SK-N-SH (cell line): ENCODE measurements around the gene TRIM54. TPM values are rescaled to one million over a fixed set of nuclear protein-coding genes. Genes with fewer than 3 reads are reported as not detected.

Experiments
- CTCF ChIA-PET: fragments of 300-600, 350-600 bp; formaldehyde crosslinking; extraction: SDS; loops from one replicate; lab custom pipeline; 2021; lab: Yijun Ruan, JAX
- POLR2A ChIA-PET: fragments of 350-600 bp; sonication (Branson Sonifier 250); formaldehyde crosslinking; extraction: SDS; loops from one replicate; lab custom pipeline; 2020; ENCODE audit warnings: antibody characterized with exemption, inconsistent platforms; lab: Yijun Ruan, JAX
- DNase-seq: peaks from one replicate; pipeline ENCODE4 v3.0.0; 2012
- H2AFZ ChIP-seq: fragments of 200-600 bp; sonication (generic); 2 replicates; pipeline ENCODE4 v1.8.1; 2016; ENCODE audit warnings: antibody characterized with exemption, mild to moderate bottlenecking, low read depth
- H3F3A ChIP-seq: fragments of 200-600 bp; sonication (generic); replicated peaks from 2 replicates; pipeline ENCODE3; 2016; ENCODE audit warnings: antibody characterized with exemption, mild to moderate bottlenecking; ENCODE audit not compliant: insufficient read depth
- H3K27ac ChIP-seq, 2 experiments: fragments of 200-500 bp in 1 of 2; fragments of 200-600 bp in 1 of 2; sonication (Bioruptor generic) in 1 of 2; sonication (generic), shearing (Covaris generic) in 1 of 2; 2 replicates each; pipeline versions ENCODE4 v1.5.1 to v1.6.1; 2014 to 2016; ENCODE audit warnings: low read depth in 2 of 2, inconsistent platforms in 1 of 2, low read length in 1 of 2, mild to moderate bottlenecking in 1 of 2, mixed read lengths in 1 of 2
- H3K27me3 ChIP-seq: fragments of 200-600 bp; sonication (generic), shearing (Covaris generic); 2 replicates; pipeline ENCODE4 v1.6.1; 2016; ENCODE audit warnings: mixed run types; ENCODE audit not compliant: insufficient read depth
- H3K36me3 ChIP-seq, 2 experiments: fragments of 200-500 bp in 1 of 2; fragments of 200-600 bp in 1 of 2; sonication (Bioruptor generic) in 1 of 2; sonication (generic) in 1 of 2; replicated peaks in 1 of 2; 2 replicates each; pipeline versions ENCODE3 to v1.5.1; 2014 to 2016; ENCODE audit warnings: low read length in 1 of 2, mild to moderate bottlenecking in 1 of 2; ENCODE audit not compliant: insufficient read depth in 2 of 2, control insufficient read depth in 1 of 2
- H3K4me1 ChIP-seq, 2 experiments: fragments of 200-500 bp in 1 of 2; fragments of 200-600 bp in 1 of 2; sonication (Bioruptor generic) in 1 of 2; sonication (generic), shearing (Covaris generic) in 1 of 2; 2 replicates each; pipeline versions ENCODE4 v1.5.1 to v1.6.1; 2014 to 2016; ENCODE audit warnings: low read depth in 1 of 2, low read length in 1 of 2, mixed run types in 1 of 2; ENCODE audit not compliant: insufficient read depth in 2 of 2, control insufficient read depth in 1 of 2
- H3K4me2 ChIP-seq: fragments of 200-600 bp; sonication (generic), shearing (Covaris generic); 2 replicates; pipeline ENCODE4 v1.6.1; 2017; ENCODE audit warnings: mixed run types
- H3K4me3 ChIP-seq, 2 experiments: fragments of 200-500 bp in 1 of 2; fragments of 200-600 bp in 1 of 2; sonication (Bioruptor generic) in 1 of 2; sonication (generic), shearing (Covaris generic) in 1 of 2; 2 replicates each; pipeline versions ENCODE4 v1.5.1 to v1.8.1; 2014 to 2016; ENCODE audit warnings: low read depth in 2 of 2, inconsistent platforms in 1 of 2, low read length in 1 of 2, mild to moderate bottlenecking in 1 of 2, mixed read lengths in 1 of 2, moderate library complexity in 1 of 2
- H3K79me2 ChIP-seq: fragments of 200-600 bp; sonication (generic); 2 replicates; pipeline ENCODE4 v1.8.1; 2017; ENCODE audit warnings: mild to moderate bottlenecking; ENCODE audit not compliant: insufficient read depth
- H3K9ac ChIP-seq: fragments of 200-600 bp; sonication (generic); 2 replicates; pipeline ENCODE4 v1.6.1; 2017; ENCODE audit warnings: mixed run types
- H3K9me2 ChIP-seq: fragments of 200-600 bp; sonication (generic); 2 replicates; pipeline ENCODE4 v1.6.1; 2017; ENCODE audit warnings: mixed run types
- H3K9me3 ChIP-seq: fragments of 200-600 bp; sonication (generic); 2 replicates; pipeline ENCODE4 v1.6.1; 2017; ENCODE audit warnings: mixed run types, mild to moderate bottlenecking, moderate library complexity
- H4K20me1 ChIP-seq: fragments of 200-600 bp; sonication (generic); 2 replicates; pipeline ENCODE4 v1.6.1; 2017; ENCODE audit warnings: mild to moderate bottlenecking, mixed run types; ENCODE audit not compliant: insufficient read depth
- CHD2 ChIP-seq: fragments of 150-350 bp; IDR thresholded peaks from 2 replicates; pipeline ENCODE4 v1.6.1; 2018; ENCODE audit warnings: low read length; ENCODE audit not compliant: partially characterized antibody
- ELF1 ChIP-seq: IDR thresholded peaks from 2 replicates; pipeline ENCODE4 v1.4.0; 2012
- GABPA ChIP-seq: IDR thresholded peaks from 2 replicates; pipeline ENCODE4 v1.4.0; 2012; ENCODE audit warnings: low read depth, mild to moderate bottlenecking
- JUND ChIP-seq: IDR thresholded peaks from 2 replicates; pipeline ENCODE4 v1.4.0; 2012
- MAX ChIP-seq: IDR thresholded peaks from 2 replicates; pipeline ENCODE4 v1.4.0; 2012; ENCODE audit warnings: low read depth
- MEF2A ChIP-seq: IDR thresholded peaks from 2 replicates; pipeline ENCODE4 v1.4.0; 2012; ENCODE audit warnings: low read depth, borderline replicate concordance
- MXI1 ChIP-seq: IDR thresholded peaks from 2 replicates; pipeline ENCODE4 v1.6.1; 2012; ENCODE audit warnings: mild to moderate bottlenecking, low read depth, low read length, improper control_type of control experiment
- NFIC ChIP-seq: IDR thresholded peaks from 2 replicates; pipeline ENCODE4 v1.4.0; 2012; ENCODE audit warnings: borderline replicate concordance
- NRF1 ChIP-seq: IDR thresholded peaks from 2 replicates; pipeline ENCODE4 v1.6.1; 2012; ENCODE audit warnings: low read depth, mild to moderate bottlenecking, low read length
- PBX3 ChIP-seq: IDR thresholded peaks from 2 replicates; pipeline ENCODE4; 2012
- POLR2AphosphoS5 ChIP-seq: IDR thresholded peaks from 2 replicates; pipeline ENCODE4 v1.6.1; 2012; ENCODE audit warnings: low read depth, low read length
- RAD21 ChIP-seq: IDR thresholded peaks from 2 replicates; pipeline ENCODE4 v1.6.1; 2012; ENCODE audit warnings: mild to moderate bottlenecking, low read length
- RFX5 ChIP-seq: IDR thresholded peaks from 2 replicates; pipeline ENCODE4 v1.6.1; 2012; ENCODE audit warnings: mild to moderate bottlenecking, improper control_type of control experiment, low read length
- RXRA ChIP-seq: IDR thresholded peaks from 2 replicates; pipeline ENCODE4 v1.4.0; 2012; ENCODE audit warnings: low read depth, mild to moderate bottlenecking, borderline replicate concordance
- SIN3A ChIP-seq: IDR thresholded peaks from 2 replicates; pipeline ENCODE4 v1.6.1; 2012; ENCODE audit warnings: low read depth, mild to moderate bottlenecking, low read length, moderate library complexity, borderline replicate concordance
- TAF1 ChIP-seq: IDR thresholded peaks from 2 replicates; pipeline ENCODE4 v1.6.1; 2012; ENCODE audit warnings: low read depth, mild to moderate bottlenecking, low read length, moderate library complexity, borderline replicate concordance
- TCF12 ChIP-seq: IDR thresholded peaks from 2 replicates; pipeline ENCODE4 v1.4.0; 2012
- TEAD4 ChIP-seq: IDR thresholded peaks from 2 replicates; pipeline ENCODE4 v1.4.0; 2012; ENCODE audit warnings: mild to moderate bottlenecking, borderline replicate concordance; ENCODE audit not compliant: insufficient read depth
- USF1 ChIP-seq: IDR thresholded peaks from 2 replicates; pipeline ENCODE4 v1.4.0; 2012; ENCODE audit warnings: low read depth, borderline replicate concordance
- USF2 ChIP-seq: fragments of 150-350 bp; IDR thresholded peaks from 2 replicates; pipeline ENCODE4 v1.6.1; 2017; ENCODE audit warnings: antibody characterized with exemption, low read length, low read depth, borderline replicate concordance
- YY1 ChIP-seq: IDR thresholded peaks from 2 replicates; pipeline ENCODE4 v1.4.0; 2012; ENCODE audit warnings: low read depth, mild to moderate bottlenecking
- ZBTB33 ChIP-seq: IDR thresholded peaks from 2 replicates; pipeline ENCODE4 v1.4.0; 2012; ENCODE audit warnings: low read depth, borderline replicate concordance
- WGBS: methylation state at CpG from one replicate; pipeline ENCODE4 v1.1.6; 2017; ENCODE audit warnings: low lambda C conversion rate; 5-methylcytosine and 5-hydroxymethylcytosine counted together
- polyA plus RNA-seq, 3 experiments: library from polyadenylated mRNA; depleted of rRNA; stranded (reverse); fragments of >200 nt; gene quantifications; 2 replicates each; pipeline ENCODE4 v1.2.3, GENCODE V29; 2012

Gene TRIM54
- polyA plus RNA-seq, 1 of the 3 experiments (the other 2 are of a cell fraction) = 0.28 TPM

GRCh38 chr2:27322766-27323595, 40.8 kb downstream of the TRIM54 start, which contains the start of gene MPV17:
MPV17 (minus strand) TSS chr2:27323097; CDS start chr2:27322517, 580 bp downstream.
- Histone ChIP-seq H3K9me2 (no peaks in the 10 kb centered on the region), H3K4me1 (peaks cover 9 to 23% of the 10 kb centered on the region in 2 experiments; a peak in 3 of 4 replicates), H3K36me3 (peaks cover 3 to 22% of the 10 kb centered on the region in 2 experiments), H3K4me2 (peak within 1 kb of the TSS; percentile 93), H3F3A (peaks cover 13% of the 10 kb centered on the region), H3K27me3 (no peaks in the 10 kb centered on the region), H4K20me1 (no peaks in the 10 kb centered on the region), H3K79me2 (peaks cover 28% of the 10 kb centered on the region; the same call in 1 of the 2 replicates), H3K27ac (peak within 1 kb of the TSS; percentile 90 to 98), H2AFZ (peak within 1 kb of the TSS; percentile 68), H3K4me3 (peak within 1 kb of the TSS; percentile 76 to 93), H3K9me3 (no peaks in the 10 kb centered on the region), H3K9ac (peak within 1 kb of the TSS; percentile 90)
- ChIA-PET POLR2A (interaction anchor here (0.6 to 2.8 kb wide), 17 partner anchors 8 to 252 kb away, joined by 3 to 16 read pairs (median 5); partner anchors contain the start of genes EIF2B4, GTF3C2, NRBP1 and OST4), CTCF (interaction anchor here (0.6 to 2.8 kb wide), 11 partner anchors 9 to 274 kb away, joined by 3 to 27 read pairs (median 4); partner anchors contain the start of gene EIF2B4)
- TF ChIP-seq MAX (peak; percentile 98), NRF1 (no peak), TCF12 (peak; percentile 16; the same call in 1 of the 2 replicates), POLR2AphosphoS5 (peak; percentile 99), RXRA (no peak), RFX5 (no peak; the same call in 1 of the 2 replicates), USF2 (peak; percentile 82), TEAD4 (no peak; the same call in 1 of the 2 replicates), USF1 (peak; percentile 97), YY1 (peak; percentile 77), NFIC (no peak), RAD21 (no peak), ZBTB33 (no peak; the same call in 1 of the 2 replicates), ELF1 (no peak), SIN3A (peak; percentile 91), CHD2 (peak; percentile 88), MEF2A (no peak), JUND (peak; percentile 3), MXI1 (peak; percentile 98), TAF1 (peak; percentile 92), PBX3 (peak; percentile 84), GABPA (peak; percentile 94)
- WGBS = 1% methylated on average over 29 of the region's 39 CpGs
- peak; percentile 98 for DNase-seq
